ENCODE results near the gene RDX.

RDX gene

DNA sequence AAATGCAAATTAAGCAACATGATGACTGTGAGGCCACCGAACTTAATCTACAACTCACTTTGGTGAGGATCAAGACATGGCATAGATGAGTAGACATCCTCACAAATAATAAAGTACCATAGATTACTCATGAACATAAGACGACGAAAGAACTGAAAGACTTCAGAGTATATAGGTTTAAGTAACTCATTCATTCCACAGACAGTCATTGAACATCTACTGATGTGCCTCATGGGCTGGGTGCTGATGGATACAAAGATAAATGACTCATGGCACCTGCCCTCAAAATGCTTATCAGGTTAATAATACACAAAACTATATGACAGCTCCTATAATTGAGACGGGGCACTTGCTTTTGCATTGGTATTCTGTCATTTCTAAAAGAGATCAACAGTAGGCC lies 139.9 kb downstream of the RDX start:
- Histone ChIP-seq H3K18ac (ENCODE audit: low read depth in 1 of 2, low read length in 2 of 2) (no peak overlapping the region), H3K4ac (ENCODE audit: low read depth in 1 of 2, low read length in 2 of 2) (no peak overlapping the region), H2BK15ac (ENCODE audit: low read depth, poor library complexity, severe bottlenecking) (no peak overlapping the region), H3K9me3 (ENCODE audit: control insufficient read depth, low read length) (no peaks in the 10 kb centered on the region), H3K79me1 (replicated peaks; ENCODE audit: low read length, poor library complexity, severe bottlenecking) (peaks cover 5% of the 10 kb centered on the region), H2BK12ac (ENCODE audit: low read length in 2 of 2) (no peak overlapping the region), H2AK5ac (ENCODE audit: low read length, severe bottlenecking) (no peak overlapping the region), H3K36me3 (ENCODE audit: control insufficient read depth in 1 of 2, insufficient read depth in 2 of 2, low read depth in 1 of 2, low read length in 2 of 2) (peaks cover 4 to 42% of the 10 kb centered on the region in 2 experiments), H4K91ac (ENCODE audit: low read length) (no peak overlapping the region), H3K4me2 (ENCODE audit: low read length, poor library complexity, severe bottlenecking) (no peak overlapping the region), H3K14ac (ENCODE audit: low read length in 2 of 2) (no peak overlapping the region), H3K4me1 (ENCODE audit: control insufficient read depth, insufficient read depth, low read depth, low read length) (no peaks in the 10 kb centered on the region), H3K4me3 (ENCODE audit: insufficient read depth in 1 of 2, low read depth in 1 of 2, low read length in 2 of 2) (no peak overlapping the region), H3K27ac (ENCODE audit: low read length, poor library complexity, severe bottlenecking) (no peak overlapping the region), H3K9ac (ENCODE audit: low read length) (no peak overlapping the region), H3K23ac (ENCODE audit: low read length in 2 of 2) (no peak overlapping the region), H3K27me3 (ENCODE audit: control insufficient read depth in 1 of 2, insufficient read depth in 1 of 2, low read length in 2 of 2) (no peaks in the 10 kb centered on the region), H4K8ac (ENCODE audit: low read length) (no peak overlapping the region), H2AFZ (ENCODE audit: low read depth, low read length) (no peak overlapping the region), H2BK120ac (ENCODE audit: low read depth, low read length) (no peak overlapping the region), H2BK5ac (ENCODE audit: low read depth, low read length, poor library complexity, severe bottlenecking) (no peak overlapping the region)
- WGBS, result 100% methylated on average over 2 of the region's 4 CpGs
- DNase-seq, result no peak

GRCh38 chr11:110153474-110153873 lies 142.9 kb downstream of the RDX start:
- Histone ChIP-seq H3K27me3 (ENCODE audit: control insufficient read depth in 1 of 2, insufficient read depth in 1 of 2, low read length in 2 of 2) (no peaks in the 10 kb centered on the region), H3K27ac (ENCODE audit: low read length, poor library complexity, severe bottlenecking) (no peak overlapping the region), H4K8ac (ENCODE audit: low read length) (no peak overlapping the region), H2AK5ac (ENCODE audit: low read length, severe bottlenecking) (no peak overlapping the region), H3K14ac (ENCODE audit: low read length in 2 of 2) (no peak overlapping the region), H4K91ac (ENCODE audit: low read length) (no peak overlapping the region), H2BK12ac (ENCODE audit: low read length in 2 of 2) (no peak overlapping the region), H2AFZ (ENCODE audit: low read depth, low read length) (no peak overlapping the region), H3K4ac (ENCODE audit: low read depth in 1 of 2, low read length in 2 of 2) (no peak overlapping the region), H3K18ac (ENCODE audit: low read depth in 1 of 2, low read length in 2 of 2) (no peak overlapping the region), H2BK5ac (ENCODE audit: low read depth, low read length, poor library complexity, severe bottlenecking) (no peak overlapping the region), H2BK15ac (ENCODE audit: low read depth, poor library complexity, severe bottlenecking) (no peak overlapping the region), H3K4me3 (ENCODE audit: insufficient read depth in 1 of 2, low read depth in 1 of 2, low read length in 2 of 2) (no peak overlapping the region), H3K36me3 (ENCODE audit: control insufficient read depth in 1 of 2, insufficient read depth in 2 of 2, low read depth in 1 of 2, low read length in 2 of 2) (peaks cover 0 to 15% of the 10 kb centered on the region in 2 experiments), H3K9ac (ENCODE audit: low read length) (no peak overlapping the region), H3K9me3 (ENCODE audit: control insufficient read depth, low read length) (no peaks in the 10 kb centered on the region), H3K23ac (ENCODE audit: low read length in 2 of 2) (no peak overlapping the region), H2BK120ac (ENCODE audit: low read depth, low read length) (no peak overlapping the region), H3K4me1 (ENCODE audit: control insufficient read depth, insufficient read depth, low read depth, low read length) (no peaks in the 10 kb centered on the region), H3K79me1 (replicated peaks; ENCODE audit: low read length, poor library complexity, severe bottlenecking) (peaks cover 9% of the 10 kb centered on the region), H3K4me2 (ENCODE audit: low read length, poor library complexity, severe bottlenecking) (no peak overlapping the region)
- no peak for DNase-seq

DNA sequence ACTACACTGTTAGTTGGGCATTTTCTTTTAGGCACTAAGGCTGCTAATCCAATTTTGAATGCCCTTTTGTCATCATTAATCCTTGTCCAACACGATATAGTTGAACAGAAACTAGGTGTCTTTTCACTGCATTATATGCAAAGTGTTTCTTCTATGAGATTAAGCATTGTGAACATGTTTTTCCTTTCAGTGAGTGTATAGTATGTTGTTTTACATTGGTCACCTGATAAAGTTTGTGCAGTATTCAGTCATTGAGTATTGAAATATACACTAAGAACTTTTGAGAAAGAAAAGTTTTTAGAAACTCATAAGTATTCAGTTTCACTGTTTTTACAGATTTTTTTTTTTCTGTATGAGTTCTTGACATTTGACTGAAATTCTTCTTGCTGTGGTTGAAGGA lies 144.2 kb downstream of the RDX start:
- H3K4me1 ChIP-seq (ENCODE audit: control insufficient read depth, insufficient read depth, low read depth, low read length), result no peaks in the 10 kb centered on the region
- H3K14ac ChIP-seq (ENCODE audit: low read length in 2 of 2), result no peak overlapping the region

DNA sequence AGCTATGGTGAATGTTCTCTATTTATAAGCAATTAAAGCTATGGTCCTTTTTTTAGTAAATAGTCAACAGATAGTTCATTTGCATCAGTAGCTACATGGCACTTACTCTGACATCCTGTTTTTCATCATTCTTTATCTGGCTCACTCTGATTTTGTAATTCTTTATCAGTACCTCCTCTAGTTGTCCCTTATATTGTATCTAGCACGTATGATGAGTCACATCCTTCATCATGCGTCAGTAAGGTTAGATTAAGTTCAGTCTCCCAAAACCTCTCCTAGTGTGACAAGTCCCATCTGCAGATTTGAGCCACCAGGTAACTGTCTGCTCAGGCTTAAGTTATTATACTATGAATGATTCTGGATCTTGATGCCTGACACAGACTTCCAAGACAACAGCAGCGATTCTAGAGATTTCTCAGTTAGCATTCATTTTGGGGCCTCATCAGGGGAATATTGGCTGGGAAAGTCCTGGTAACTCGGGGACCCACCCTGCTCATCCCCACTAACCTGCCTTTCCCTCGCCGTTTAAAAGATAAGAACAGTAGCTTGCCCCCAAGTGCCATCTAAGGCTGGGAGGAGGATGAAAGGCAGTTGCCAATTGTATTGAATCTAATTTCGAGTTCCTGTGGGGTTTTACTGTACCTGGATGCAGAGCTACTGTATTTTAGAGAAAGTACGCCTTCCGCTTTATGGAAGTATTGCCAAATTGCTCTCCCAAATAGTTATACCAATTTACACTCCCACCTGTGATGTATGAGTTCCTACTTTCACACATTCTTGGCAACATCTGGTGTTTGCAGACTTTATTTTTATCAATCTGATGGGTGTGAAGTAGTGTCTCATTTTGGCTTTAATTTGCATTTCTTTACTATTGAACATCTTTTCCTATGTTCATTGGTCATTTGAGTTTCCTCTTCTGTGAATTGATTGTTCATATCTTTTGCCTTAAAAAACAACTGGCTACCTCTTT lies 147.4 kb downstream of the RDX start:
- H3K23ac ChIP-seq (ENCODE audit: low read length in 2 of 2), result no peak overlapping the region
- H2BK5ac ChIP-seq (ENCODE audit: low read depth, low read length, poor library complexity, severe bottlenecking), result no peak overlapping the region
- H3K4me3 ChIP-seq (ENCODE audit: insufficient read depth in 1 of 2, low read depth in 1 of 2, low read length in 2 of 2), result no peak overlapping the region
- H4K8ac ChIP-seq (ENCODE audit: low read length), result no peak overlapping the region
- H2BK120ac ChIP-seq (ENCODE audit: low read depth, low read length), result no peak overlapping the region
- peak overlapping the region in 1 of 2 experiments; percentile 39 for H2BK12ac ChIP-seq (ENCODE audit: low read length in 2 of 2)
- no peak overlapping the region for H2AK5ac ChIP-seq (ENCODE audit: low read length, severe bottlenecking)
- H3K27ac ChIP-seq (ENCODE audit: low read length, poor library complexity, severe bottlenecking), result no peak overlapping the region
- no peak overlapping the region for H4K91ac ChIP-seq (ENCODE audit: low read length)
- no peaks in the 10 kb centered on the region for H3K9me3 ChIP-seq (ENCODE audit: control insufficient read depth, low read length)
- peaks cover 3 to 7% of the 10 kb centered on the region in 2 experiments for H3K36me3 ChIP-seq (ENCODE audit: control insufficient read depth in 1 of 2, insufficient read depth in 2 of 2, low read depth in 1 of 2, low read length in 2 of 2)
- no peak overlapping the region for H2AFZ ChIP-seq (ENCODE audit: low read depth, low read length)
- 66% methylated on average over 9 of the region's 9 CpGs for WGBS
- peak; percentile 76 for DNase-seq
- H3K4me2 ChIP-seq (ENCODE audit: low read length, poor library complexity, severe bottlenecking), result no peak overlapping the region
- H3K9ac ChIP-seq (ENCODE audit: low read length), result no peak overlapping the region
- no peak overlapping the region for H2BK15ac ChIP-seq (ENCODE audit: low read depth, poor library complexity, severe bottlenecking)
- no peaks in the 10 kb centered on the region for H3K27me3 ChIP-seq (ENCODE audit: control insufficient read depth in 1 of 2, insufficient read depth in 1 of 2, low read length in 2 of 2)
- H3K79me1 ChIP-seq (replicated peaks; ENCODE audit: low read length, poor library complexity, severe bottlenecking), result peaks cover 23% of the 10 kb centered on the region
- no peak overlapping the region for H3K14ac ChIP-seq (ENCODE audit: low read length in 2 of 2)
- H3K4ac ChIP-seq (ENCODE audit: low read depth in 1 of 2, low read length in 2 of 2), result no peak overlapping the region
- H3K4me1 ChIP-seq (ENCODE audit: control insufficient read depth, insufficient read depth, low read depth, low read length), result no peaks in the 10 kb centered on the region
- H3K18ac ChIP-seq (ENCODE audit: low read depth in 1 of 2, low read length in 2 of 2), result no peak overlapping the region

More for the DNA sequence above, 144.2 kb downstream of the RDX start:
- no peak overlapping the region for H3K4ac ChIP-seq (ENCODE audit: low read depth in 1 of 2, low read length in 2 of 2)
- H3K9ac ChIP-seq (ENCODE audit: low read length), result peak overlapping the region; percentile 19
- H3K23ac ChIP-seq (ENCODE audit: low read length in 2 of 2), result no peak overlapping the region
- H2AFZ ChIP-seq (ENCODE audit: low read depth, low read length), result no peak overlapping the region
- H3K27me3 ChIP-seq (ENCODE audit: control insufficient read depth in 1 of 2, insufficient read depth in 1 of 2, low read length in 2 of 2), result no peaks in the 10 kb centered on the region
- H3K9me3 ChIP-seq (ENCODE audit: control insufficient read depth, low read length), result no peaks in the 10 kb centered on the region
- no peak overlapping the region for H3K18ac ChIP-seq (ENCODE audit: low read depth in 1 of 2, low read length in 2 of 2)
- H3K4me3 ChIP-seq (ENCODE audit: insufficient read depth in 1 of 2, low read depth in 1 of 2, low read length in 2 of 2), result no peak overlapping the region
- H2BK12ac ChIP-seq (ENCODE audit: low read length in 2 of 2), result no peak overlapping the region
- H4K91ac ChIP-seq (ENCODE audit: low read length), result no peak overlapping the region
- no peak overlapping the region for H4K8ac ChIP-seq (ENCODE audit: low read length)
- H2BK120ac ChIP-seq (ENCODE audit: low read depth, low read length), result no peak overlapping the region
- no peak overlapping the region for H3K4me2 ChIP-seq (ENCODE audit: low read length, poor library complexity, severe bottlenecking)
- WGBS, result 100% methylated on average over 1 of the region's 1 CpG
- H2AK5ac ChIP-seq (ENCODE audit: low read length, severe bottlenecking), result no peak overlapping the region
- peaks cover 9% of the 10 kb centered on the region for H3K79me1 ChIP-seq (replicated peaks; ENCODE audit: low read length, poor library complexity, severe bottlenecking)
- no peak overlapping the region for H3K27ac ChIP-seq (ENCODE audit: low read length, poor library complexity, severe bottlenecking)
- H2BK5ac ChIP-seq (ENCODE audit: low read depth, low read length, poor library complexity, severe bottlenecking), result no peak overlapping the region
- peaks cover 0 to 8% of the 10 kb centered on the region in 2 experiments for H3K36me3 ChIP-seq (ENCODE audit: control insufficient read depth in 1 of 2, insufficient read depth in 2 of 2, low read depth in 1 of 2, low read length in 2 of 2)
- no peak overlapping the region for H2BK15ac ChIP-seq (ENCODE audit: low read depth, poor library complexity, severe bottlenecking)
- no peak for DNase-seq
